Stimulated activated CD8-positive, alpha-beta memory T cell treated with anti-CD3 and anti-CD28 coated beads, Interleukin-4, amount 100 ng/mL, for 48 hours (primary cell): Measurements from ENCODE around the gene PLEKHG3.

Experiments used
- DNase-seq: peaks from one replicate; pipeline ENCODE4 v3.0.0-alpha.2; 2020

Gene PLEKHG3

GRCh38 chr14:64748995-64749714 lies 44.9 kb downstream of the PLEKHG3 start:
- DNase-seq = no peak

- no peak for DNase-seq
Measured at GRCh38 chr14:64752909-64753308, 48.7 kb downstream of the PLEKHG3 start.

- DNase-seq = no peak
Measured at GRCh38 chr14:64753374-64753773, 49.1 kb downstream of the PLEKHG3 start.

- DNase-seq = no peak
Measured at GRCh38 chr14:64753999-64754398, 49.8 kb downstream of the PLEKHG3 start.

GRCh38 chr14:64754685-64755084 lies 50.5 kb downstream of the PLEKHG3 start:
- no peak for DNase-seq

- peak; percentile 59 for DNase-seq
Measured at GRCh38 chr14:64755781-64756221, 51.6 kb downstream of the PLEKHG3 start.

GRCh38 chr14:64756712-64757111 lies 52.5 kb downstream of the PLEKHG3 start:
- DNase-seq = no peak

GRCh38 chr14:64757601-64758000 lies 53.4 kb downstream of the PLEKHG3 start:
- DNase-seq = no peak

- DNase-seq = no peak
Measured at GRCh38 chr14:64758025-64758521, 53.8 kb downstream of the PLEKHG3 start.

GRCh38 chr14:64758691-64759554 lies 54.7 kb downstream of the PLEKHG3 start:
- no peak for DNase-seq

- DNase-seq = no peak
Measured at GRCh38 chr14:64759555-64759938, 55.3 kb downstream of the PLEKHG3 start.

- DNase-seq = peak; percentile 84
Measured at GRCh38 chr14:64760146-64760755, 56.0 kb downstream of the PLEKHG3 start.

GRCh38 chr14:64760916-64761315 lies 56.7 kb downstream of the PLEKHG3 start:
- no peak for DNase-seq

- no peak for DNase-seq
Measured at GRCh38 chr14:64761441-64762043, 57.3 kb downstream of the PLEKHG3 start.

- peak; percentile 63 for DNase-seq
Measured at GRCh38 chr14:64762044-64763034, 58.1 kb downstream of the PLEKHG3 start.

- no peak for DNase-seq
Measured at GRCh38 chr14:64763085-64763782, 59.0 kb downstream of the PLEKHG3 start.

- no peak for DNase-seq
Measured at GRCh38 chr14:64763801-64764621, 59.8 kb downstream of the PLEKHG3 start.

- DNase-seq = peak; percentile 76
Measured at GRCh38 chr14:64764641-64765520, 60.7 kb downstream of the PLEKHG3 start.

- no peak for DNase-seq
Measured at GRCh38 chr14:64765740-64766302, 61.6 kb downstream of the PLEKHG3 start.
